Prostate gland (tissue), 2 donors: ENCODE measurements around the gene NISCH.

ENCODE experiments used
- CTCF ChIP-seq, 4 experiments: fragments of 200-600 bp in 2 of 4; fragments of 450-650 bp in 2 of 4; sonication (generic) in 2 of 4; IDR thresholded peaks; 1 replicate in 3 of 4; 2 replicates in 1 of 4; pipeline ENCODE4 v1.5.1; 2016 to 2019; ENCODE audit warnings: antibody characterized with exemption in 4 of 4, mild to moderate bottlenecking in 2 of 4, moderate library complexity in 2 of 4
- POLR2A ChIP-seq: fragments of 450-650 bp; IDR thresholded peaks from one replicate; pipeline ENCODE4 v1.6.1; 2016; ENCODE audit warnings: antibody characterized with exemption, mild to moderate bottlenecking
- POLR2AphosphoS5 ChIP-seq: sonication (generic); formaldehyde crosslinking; IDR thresholded peaks from one replicate; pipeline ENCODE4 v1.6.1; 2017; ENCODE audit warnings: antibody characterized with exemption

- TF ChIP-seq CTCF (IDR thresholded peaks at IDR 0.05): no peak
- no peak for TF ChIP-seq POLR2AphosphoS5
- TF ChIP-seq POLR2A: no peak
These were observed 35.6 kb downstream of the NISCH start for GRCh38 chr3:52490939-52491526.
